Natural killer cell (primary cell): ENCODE data around the gene NHLRC4. TPM values are rescaled to one million over a fixed set of nuclear protein-coding genes. Genes with fewer than 3 reads are reported as not detected.

ENCODE experiments used
- ATAC-seq, 3 donors: fragments of 150-1000 bp in 2 of 3; fragments of 200-7000 bp in 1 of 3; cut with Tn5 transposase; 1 replicate in 1 of 3; 2 replicates in 2 of 3; pipeline ENCODE4 v1.10.0; 2021; ENCODE audit warnings: mild to moderate bottlenecking in 2 of 3, moderate library complexity in 2 of 3
- DNase-seq, 2 donors: peaks; one replicate each; pipeline versions ENCODE4 v3.0.0 to v3.0.0-alpha.2; 2013 to 2021; ENCODE audit warnings: mixed read lengths in 1 of 2
- H3K27ac ChIP-seq: one replicate; pipeline ENCODE4 v1.5.1; 2013; ENCODE audit warnings: mild to moderate bottlenecking, low read length
- H3K27me3 ChIP-seq: one replicate; pipeline ENCODE4 v1.6.1; 2013; ENCODE audit warnings: low read length; ENCODE audit not compliant: control insufficient read depth, insufficient read depth
- H3K36me3 ChIP-seq: one replicate; pipeline ENCODE4 v1.6.1; 2013; ENCODE audit warnings: low read length; ENCODE audit not compliant: control insufficient read depth, insufficient read depth
- H3K4me1 ChIP-seq: one replicate; pipeline ENCODE4 v1.6.1; 2013; ENCODE audit warnings: low read length; ENCODE audit not compliant: control insufficient read depth, insufficient read depth
- H3K4me3 ChIP-seq: one replicate; pipeline ENCODE4 v1.5.1; 2013; ENCODE audit warnings: low read length
- H3K9me3 ChIP-seq: one replicate; pipeline ENCODE4 v1.6.1; 2013; ENCODE audit warnings: low read length; ENCODE audit not compliant: control insufficient read depth, insufficient read depth
- H3K27ac Mint-ChIP-seq, 2 donors: one replicate each; pipeline ENCODE4 v1.8.0; 2022; ENCODE audit warnings: mild to moderate bottlenecking in 2 of 2, mixed read lengths in 2 of 2, moderate library complexity in 1 of 2
- H3K27me3 Mint-ChIP-seq, 2 donors: one replicate each; pipeline ENCODE4 v1.8.0; 2022; ENCODE audit warnings: low read depth in 2 of 2, mixed read lengths in 2 of 2
- H3K36me3 Mint-ChIP-seq: one replicate; pipeline ENCODE4 v1.8.0; 2022; ENCODE audit warnings: mixed read lengths
- H3K4me1 Mint-ChIP-seq, 2 donors: one replicate each; pipeline ENCODE4 v1.8.0; 2022; ENCODE audit warnings: mixed read lengths in 2 of 2
- H3K4me3 Mint-ChIP-seq: one replicate; pipeline ENCODE4 v1.8.0; 2022; ENCODE audit warnings: mild to moderate bottlenecking, moderate library complexity, mixed read lengths
- H3K9me3 Mint-ChIP-seq, 2 donors: one replicate each; pipeline ENCODE4 v1.8.0; 2022; ENCODE audit warnings: mixed read lengths in 2 of 2
- CTCF ChIP-seq: fragments of 200-600 bp; IDR thresholded peaks from one replicate; pipeline ENCODE4 v1.8.0; 2022; ENCODE audit warnings: antibody characterized with exemption
- WGBS: methylation state at CpG from one replicate; pipeline ENCODE4 v1.1.7; 2013; ENCODE audit warnings: missing lambda C conversion rate; ENCODE audit not compliant: insufficient coverage; 5-methylcytosine and 5-hydroxymethylcytosine counted together
- intact Hi-C: fragments of 100-400 bp; cut with micrococcal nuclease; formaldehyde crosslinking; loops from one replicate; pipeline ENCODE4 v1.14.2; 2022
- total RNA-seq, 4 donors: library from RNA; stranded (reverse); fragments of 120-200 nt in 1 of 4; gene quantifications; one replicate each; pipeline versions ENCODE4 v1.2.3 to v1.2.4, GENCODE V29; 2013 to 2022

Gene NHLRC4
- total RNA-seq, 3 donors from 2014 or later (not counting 1 experiment from before 2014, with no cell fraction given), result 0.28 to 0.75 (median 0.35) TPM

GRCh38 chr16:568401-569258 is 1.8 kb downstream of the NHLRC4 start:
- ATAC-seq (no peak), DNase-seq (no peak)
- Mint-ChIP-seq H3K27me3 (no peaks in the 10 kb centered on the region), H3K4me3 (peak overlapping the region; percentile 85), H3K4me1 (peaks cover 16 to 33% of the 10 kb centered on the region in 2 donors), H3K27ac (peak overlapping the region; percentile 73 to 79), H3K36me3 (no peaks in the 10 kb centered on the region), H3K9me3 (no peaks in the 10 kb centered on the region)
- 92% methylated on average over 11 of the region's 11 CpGs for WGBS
- H3K4me1 ChIP-seq, result peaks cover 43% of the 10 kb centered on the region
- H3K9me3 ChIP-seq, result no peaks in the 10 kb centered on the region
- no peak for TF ChIP-seq CTCF
- H3K27me3 ChIP-seq, result no peaks in the 10 kb centered on the region
- intact Hi-C loops, result no loop called here
- no peaks in the 10 kb centered on the region for H3K36me3 ChIP-seq
- peak overlapping the region; percentile 80 for H3K27ac ChIP-seq
- H3K4me3 ChIP-seq, result no peak overlapping the region

- H3K36me3 ChIP-seq, result peaks cover 2% of the 10 kb centered on the region
- no peaks in the 10 kb centered on the region for H3K9me3 Mint-ChIP-seq
- ATAC-seq, result peak; percentile 77 to 90 (median 87)
- peak; percentile 56 to 80 for DNase-seq
- no peaks in the 10 kb centered on the region for H3K27me3 Mint-ChIP-seq
- H3K4me3 Mint-ChIP-seq, result peak within 1 kb of the TSS; percentile 85
- H3K27ac ChIP-seq, result peak within 1 kb of the TSS; percentile 80
- H3K4me3 ChIP-seq, result peak within 1 kb of the TSS; percentile 55
- H3K27ac Mint-ChIP-seq, result peak within 1 kb of the TSS; percentile 83 to 88
- H3K4me1 Mint-ChIP-seq, result peaks cover 16 to 33% of the 10 kb centered on the region in 2 donors
- H3K27me3 ChIP-seq, result no peaks in the 10 kb centered on the region
- no peaks in the 10 kb centered on the region for H3K36me3 Mint-ChIP-seq
- intact Hi-C loops, result loop anchor here (1.0 kb wide), 1 partner anchor 20 kb away; no protein-coding TSS in a partner anchor
- TF ChIP-seq CTCF, result no peak
- H3K4me1 ChIP-seq, result peaks cover 43% of the 10 kb centered on the region
- no peaks in the 10 kb centered on the region for H3K9me3 ChIP-seq
- WGBS, result 2% methylated on average over 87 of the region's 87 CpGs
These were observed 2.8 kb downstream of the NHLRC4 start, which contains the start of gene PIGQ for GRCh38 chr16:569445-570254. TSS of gene PIGQ (plus strand) at chr16:569968. CDS start at chr16:574075, 4,107 bp downstream.

- H3K4me1 Mint-ChIP-seq, result peaks cover 16 to 25% of the 10 kb centered on the region in 2 donors
- H3K9me3 Mint-ChIP-seq, result no peaks in the 10 kb centered on the region
- no peak for TF ChIP-seq CTCF
- 91% methylated on average over 27 of the region's 27 CpGs for WGBS
- no peaks in the 10 kb centered on the region for H3K36me3 Mint-ChIP-seq
- DNase-seq, result no peak
- no peak overlapping the region for H3K27ac ChIP-seq
- ATAC-seq, result no peak
- peaks cover 2% of the 10 kb centered on the region for H3K36me3 ChIP-seq
- H3K27ac Mint-ChIP-seq, result no peak overlapping the region
- H3K27me3 ChIP-seq, result no peaks in the 10 kb centered on the region
- H3K4me1 ChIP-seq, result peaks cover 25% of the 10 kb centered on the region
- intact Hi-C loops, result no loop called here
- no peaks in the 10 kb centered on the region for H3K27me3 Mint-ChIP-seq
- H3K4me3 ChIP-seq, result no peak overlapping the region
- no peak overlapping the region for H3K4me3 Mint-ChIP-seq
- H3K9me3 ChIP-seq, result no peaks in the 10 kb centered on the region
These were observed 6.3 kb downstream of the NHLRC4 start for GRCh38 chr16:572865-573650.
